ENCODE measurements around the gene RCOR1. TPM values are rescaled to one million over a fixed set of nuclear protein-coding genes. Genes with fewer than 3 reads are reported as not detected.
"Not testable (repeated sequence)": the region's sequence is repeated elsewhere in the genome, so short reads cannot be mapped to it uniquely, and the experiment has no call there.

Gene RCOR1
- total RNA-seq, 1 donor from 2014 or later: 4.7 TPM

GRCh38 chr14:102574281-102575159, 17.9 kb upstream of the RCOR1 start:
- Histone ChIP-seq H3K4me3 (no peak overlapping the region), H3K9me3 (no peaks in the 10 kb centered on the region), H3K36me3 (no peaks in the 10 kb centered on the region), H3K4me1 (no peaks in the 10 kb centered on the region), H3K27me3 (no peaks in the 10 kb centered on the region), H3K27ac (no peak overlapping the region)
- DNase-seq (ENCODE audit: low spot score in 2 of 2): no peak
- intact Hi-C loops (cut with DNase I): no loop called here
- no peak for TF ChIP-seq CTCF (IDR thresholded peaks at IDR 0.05)

GRCh38 chr14:102575160-102575845, 17.1 kb upstream of the RCOR1 start:
- H3K27me3 ChIP-seq: no peaks in the 10 kb centered on the region
- H3K36me3 ChIP-seq: no peaks in the 10 kb centered on the region
- no peaks in the 10 kb centered on the region for H3K9me3 ChIP-seq
- no peak overlapping the region for H3K4me3 ChIP-seq
- no peaks in the 10 kb centered on the region for H3K4me1 ChIP-seq
- no peak overlapping the region for H3K27ac ChIP-seq
- TF ChIP-seq CTCF (IDR thresholded peaks at IDR 0.05): no peak
- intact Hi-C loops (cut with DNase I): no loop called here
- no peak for DNase-seq (ENCODE audit: low spot score in 2 of 2)

GRCh38 chr14:102575846-102576428, 16.5 kb upstream of the RCOR1 start:
- H3K4me3 ChIP-seq; H3K4me1 ChIP-seq; H3K36me3 ChIP-seq; H3K27me3 ChIP-seq; DNase-seq (ENCODE audit: low spot score in 2 of 2); H3K9me3 ChIP-seq; intact Hi-C loops (cut with DNase I); H3K27ac ChIP-seq: not testable (repeated sequence)

- H3K9me3 ChIP-seq: no peaks in the 10 kb centered on the region
- no peak overlapping the region for H3K4me3 ChIP-seq
- DNase-seq (ENCODE audit: low spot score in 2 of 2): no peak
- intact Hi-C loops (cut with DNase I): no loop called here
- no peaks in the 10 kb centered on the region for H3K36me3 ChIP-seq
- TF ChIP-seq CTCF (IDR thresholded peaks at IDR 0.05): no peak
- no peak overlapping the region for H3K27ac ChIP-seq
- H3K27me3 ChIP-seq: no peaks in the 10 kb centered on the region
- H3K4me1 ChIP-seq: no peaks in the 10 kb centered on the region
Measured at GRCh38 chr14:102578821-102579220, 13.6 kb upstream of the RCOR1 start.

- DNase-seq (ENCODE audit: low spot score in 2 of 2): no peak
- no peaks in the 10 kb centered on the region for H3K4me1 ChIP-seq
- H3K27ac ChIP-seq: no peak overlapping the region
- no peaks in the 10 kb centered on the region for H3K36me3 ChIP-seq
- no peak overlapping the region for H3K4me3 ChIP-seq
- no peak for TF ChIP-seq CTCF (IDR thresholded peaks at IDR 0.05)
- intact Hi-C loops (cut with DNase I): no loop called here
- no peaks in the 10 kb centered on the region for H3K27me3 ChIP-seq
- no peaks in the 10 kb centered on the region for H3K9me3 ChIP-seq
Measured at GRCh38 chr14:102579696-102580549, 12.5 kb upstream of the RCOR1 start.

All from ascending aorta (tissue), 2 donors.